GM21529 (cell line): ENCODE measurements around the gene SECISBP2.
"Not testable (repeated sequence)": the region's sequence is repeated elsewhere in the genome, so short reads cannot be mapped to it uniquely, and the experiment has no call there.

Experiments
- ATAC-seq: cut with Tn5 transposase; IDR thresholded peaks from one replicate; pipeline ENCODE4 v1.9.1; 2021; ENCODE audit not compliant: unreplicated experiment

Gene SECISBP2

DNA sequence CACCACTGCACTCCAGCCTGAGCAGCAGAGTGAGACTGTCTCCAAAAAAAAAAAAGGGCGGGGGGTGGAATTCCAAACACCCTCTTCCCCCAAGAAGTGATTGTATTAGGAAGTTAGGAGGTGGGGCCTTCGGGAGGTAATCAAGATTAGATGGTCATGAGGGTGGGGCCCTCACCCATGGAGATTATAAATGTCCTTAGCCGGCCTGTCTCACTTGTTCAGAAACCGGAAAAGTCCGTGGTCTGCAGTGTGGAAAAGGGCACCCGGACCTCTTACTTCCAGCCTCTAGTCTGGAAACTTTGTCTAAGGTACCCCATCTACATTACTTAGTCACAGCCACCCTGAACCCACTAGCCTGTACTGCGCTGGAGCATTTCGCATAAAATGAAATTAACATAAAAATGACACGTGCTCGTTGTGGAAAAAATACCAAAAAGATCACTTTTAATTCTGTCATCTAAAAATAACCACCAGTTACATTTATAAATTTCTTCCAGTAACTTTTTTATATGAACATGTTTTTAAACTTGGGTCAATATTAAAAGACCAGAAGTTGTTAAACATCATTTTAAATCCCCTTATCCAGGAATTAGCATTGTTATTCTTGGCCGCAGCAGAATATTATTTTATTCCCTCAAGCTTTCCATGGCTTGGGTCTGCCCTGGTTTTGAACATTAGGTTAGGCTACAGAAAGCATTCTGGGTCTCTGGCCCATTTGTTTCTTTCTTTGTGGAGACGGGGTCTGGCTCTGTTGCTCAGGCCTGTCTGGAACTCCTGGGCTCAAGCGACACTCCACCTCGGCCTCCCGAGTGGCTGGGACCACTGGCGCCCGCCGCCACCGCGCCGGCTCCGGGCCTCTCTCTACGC is 8.5 kb upstream of the SECISBP2 start:
- ATAC-seq = no peak

DNA sequence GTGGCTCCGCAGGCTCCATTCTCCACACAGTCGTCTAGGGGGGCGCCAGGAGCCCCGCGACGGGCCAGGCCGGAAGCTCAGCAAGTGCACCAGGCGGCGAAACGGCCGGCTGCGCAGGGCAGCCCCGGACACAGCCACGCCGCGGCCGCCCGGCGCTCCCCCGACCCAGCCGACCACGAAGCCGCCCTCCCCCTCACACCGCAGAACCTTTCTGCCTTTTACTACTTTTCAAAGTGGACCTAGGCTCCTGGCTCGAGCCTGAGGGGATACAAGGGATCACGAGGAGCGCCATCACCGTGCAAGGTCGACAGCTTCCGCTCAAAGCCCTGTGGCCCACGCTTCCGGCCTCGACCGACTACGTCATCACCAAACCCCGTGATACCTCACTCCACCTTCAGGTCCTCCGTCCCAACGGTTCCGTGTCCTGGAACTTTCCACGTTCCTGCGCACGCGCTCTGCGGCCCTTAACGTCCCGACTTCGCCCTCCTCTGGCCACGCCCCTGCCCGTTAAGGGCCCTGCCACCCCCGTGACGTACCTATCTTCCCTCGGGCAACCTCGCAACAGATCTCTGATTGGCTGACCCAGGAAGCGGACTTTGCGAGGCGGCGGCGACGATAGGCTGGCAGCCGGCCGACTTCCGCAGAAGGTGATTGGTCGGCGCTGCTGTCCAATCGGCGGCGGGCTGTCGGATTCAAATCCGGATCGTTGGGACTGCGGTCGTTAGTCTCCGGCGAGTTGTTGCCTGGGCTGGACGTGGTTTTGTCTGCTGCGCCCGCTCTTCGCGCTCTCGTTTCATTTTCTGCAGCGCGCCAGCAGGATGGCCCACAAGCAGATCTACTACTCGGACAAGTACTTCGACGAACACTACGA is 7.6 kb upstream of the SECISBP2 start, which contains the start of gene CKS2:
CKS2 (plus strand) TSS at position 721 of the 871 bp plus-strand sequence; CDS start at position 819, 98 bp downstream.
- ATAC-seq = peak; percentile 88

DNA sequence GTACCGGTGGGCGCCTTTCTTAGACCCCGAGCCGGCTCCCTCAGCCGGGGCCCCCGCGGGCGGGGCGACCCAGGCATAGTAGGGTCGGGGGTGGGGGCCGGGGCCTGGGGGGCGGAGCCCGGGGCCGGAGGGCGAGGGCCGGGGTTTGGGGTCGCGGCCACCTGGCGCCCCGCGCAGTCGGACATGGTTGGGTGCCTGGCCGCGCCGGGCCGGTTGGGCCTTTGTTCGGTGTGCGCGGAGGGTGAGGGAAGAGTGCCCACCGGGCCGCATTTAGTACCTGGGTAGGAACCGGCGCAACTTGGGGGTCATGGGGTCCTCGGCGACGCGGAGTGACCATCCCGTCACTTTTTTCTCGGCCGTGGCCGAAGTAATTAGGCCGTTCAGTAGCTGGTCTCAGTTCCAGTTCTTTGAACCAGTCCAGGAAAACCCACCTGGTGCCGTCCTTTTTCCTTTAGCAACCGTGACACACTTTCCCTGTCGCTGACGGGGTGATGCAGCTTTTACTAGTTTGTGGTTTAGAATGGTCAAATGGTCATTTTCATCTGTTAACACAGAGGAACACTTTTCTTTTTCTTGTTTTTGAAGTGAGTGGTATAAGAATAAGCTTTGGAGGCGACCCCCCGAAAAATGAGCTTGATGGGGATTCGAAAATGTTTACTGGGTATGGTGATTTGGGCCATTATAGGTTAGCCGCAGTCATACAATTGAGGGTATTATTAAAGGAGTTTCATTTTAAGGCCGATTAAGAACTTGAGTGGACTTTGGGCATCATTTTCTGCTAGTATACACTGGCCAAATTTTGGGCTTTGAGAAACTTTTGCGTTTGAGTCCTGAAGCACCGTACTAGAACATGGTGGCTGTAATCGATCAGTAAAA is 6.7 kb upstream of the SECISBP2 start:
- peak; percentile 1 for ATAC-seq

DNA sequence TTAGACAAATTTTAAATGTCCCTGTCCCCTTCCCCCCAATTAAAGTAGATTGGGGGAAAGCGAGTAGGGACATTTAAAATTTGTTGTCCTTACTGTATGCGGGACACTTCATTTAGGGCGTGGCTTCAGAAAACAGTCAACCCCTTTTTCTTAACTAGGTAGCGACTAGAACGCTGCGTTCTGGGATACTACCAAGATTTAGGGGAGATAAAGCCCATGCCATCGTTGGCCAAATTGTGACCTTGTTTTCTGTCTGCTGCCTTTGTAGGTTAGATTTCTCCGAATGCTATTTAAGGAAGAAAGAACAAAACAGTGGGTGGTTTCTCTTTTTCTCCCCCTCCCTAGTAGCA is 6.1 kb upstream of the SECISBP2 start:
- no peak for ATAC-seq

DNA sequence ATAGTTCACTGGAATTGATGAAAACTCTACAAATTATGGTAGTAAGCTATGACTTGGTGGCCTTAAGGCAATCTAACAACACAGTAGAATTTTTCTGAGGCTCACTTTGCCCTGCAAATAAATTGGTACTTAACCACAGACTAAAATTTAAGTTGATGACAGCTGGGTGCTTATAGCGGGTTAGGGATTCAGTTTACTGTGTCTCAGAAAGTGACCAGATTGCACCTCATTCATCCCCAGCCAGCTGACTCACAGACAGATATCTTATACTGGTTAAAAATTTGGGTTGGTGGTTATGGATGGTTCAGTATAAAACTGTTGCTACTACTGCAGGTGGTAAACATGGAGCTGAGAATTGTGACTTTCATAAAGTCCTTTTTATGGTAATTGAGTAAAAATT is 4.5 kb upstream of the SECISBP2 start:
- no peak for ATAC-seq

DNA sequence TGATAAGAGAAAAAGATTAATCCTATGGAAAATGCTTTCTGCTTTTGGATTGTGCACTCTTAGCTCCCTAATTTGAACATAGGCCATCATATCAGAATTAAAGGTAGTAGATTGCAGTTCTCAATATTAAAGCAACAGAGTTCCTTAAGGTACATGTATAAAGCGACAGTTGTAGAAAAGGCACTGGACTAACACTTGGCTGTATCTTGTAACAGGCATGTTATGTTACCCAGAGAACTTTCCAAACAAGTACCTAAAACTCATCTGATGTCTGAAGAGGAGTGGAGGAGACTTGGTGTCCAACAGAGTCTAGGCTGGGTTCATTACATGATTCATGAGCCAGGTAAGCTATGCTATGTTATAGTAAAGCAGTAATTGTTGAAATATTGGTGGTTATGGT is 3.3 kb upstream of the SECISBP2 start:
- no peak for ATAC-seq

DNA sequence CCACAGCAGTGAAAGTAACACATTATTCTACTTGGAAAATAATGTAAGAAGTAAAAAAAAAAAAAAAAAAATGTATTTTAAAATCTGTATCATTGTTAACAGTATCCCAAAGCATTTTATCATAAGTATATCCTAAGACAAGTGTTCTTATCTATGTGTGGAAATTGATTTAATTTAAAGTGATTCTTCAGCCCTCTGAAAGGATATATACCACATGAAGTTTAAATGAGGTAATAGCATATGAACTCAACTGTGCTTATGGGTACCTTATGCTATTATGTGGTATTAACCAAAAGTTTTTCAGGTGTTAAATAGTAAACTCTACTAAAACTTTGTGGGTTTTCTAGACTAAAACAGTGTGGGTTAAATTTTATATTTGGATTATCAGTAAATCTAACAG is 2.8 kb upstream of the SECISBP2 start:
- ATAC-seq = no peak

DNA sequence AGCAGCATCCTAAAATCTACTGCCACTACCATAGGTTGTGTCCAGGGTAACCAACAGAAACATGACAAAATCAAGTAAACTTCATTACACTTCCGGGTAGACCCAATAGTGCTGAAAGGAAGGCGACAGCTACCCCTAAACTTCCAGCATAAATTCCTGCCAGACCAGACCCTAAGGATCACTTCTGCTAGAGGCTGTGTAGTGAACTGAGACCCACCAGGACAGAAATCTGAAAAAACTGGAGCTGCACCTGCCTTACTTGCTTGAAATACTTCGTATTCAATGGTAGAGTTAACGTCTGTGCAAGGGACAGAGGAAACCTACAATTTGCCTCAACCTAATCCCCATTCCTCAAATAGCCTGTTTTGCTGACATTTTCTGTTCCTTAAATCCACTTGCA is 1.0 kb upstream of the SECISBP2 start:
- ATAC-seq = no peak

DNA sequence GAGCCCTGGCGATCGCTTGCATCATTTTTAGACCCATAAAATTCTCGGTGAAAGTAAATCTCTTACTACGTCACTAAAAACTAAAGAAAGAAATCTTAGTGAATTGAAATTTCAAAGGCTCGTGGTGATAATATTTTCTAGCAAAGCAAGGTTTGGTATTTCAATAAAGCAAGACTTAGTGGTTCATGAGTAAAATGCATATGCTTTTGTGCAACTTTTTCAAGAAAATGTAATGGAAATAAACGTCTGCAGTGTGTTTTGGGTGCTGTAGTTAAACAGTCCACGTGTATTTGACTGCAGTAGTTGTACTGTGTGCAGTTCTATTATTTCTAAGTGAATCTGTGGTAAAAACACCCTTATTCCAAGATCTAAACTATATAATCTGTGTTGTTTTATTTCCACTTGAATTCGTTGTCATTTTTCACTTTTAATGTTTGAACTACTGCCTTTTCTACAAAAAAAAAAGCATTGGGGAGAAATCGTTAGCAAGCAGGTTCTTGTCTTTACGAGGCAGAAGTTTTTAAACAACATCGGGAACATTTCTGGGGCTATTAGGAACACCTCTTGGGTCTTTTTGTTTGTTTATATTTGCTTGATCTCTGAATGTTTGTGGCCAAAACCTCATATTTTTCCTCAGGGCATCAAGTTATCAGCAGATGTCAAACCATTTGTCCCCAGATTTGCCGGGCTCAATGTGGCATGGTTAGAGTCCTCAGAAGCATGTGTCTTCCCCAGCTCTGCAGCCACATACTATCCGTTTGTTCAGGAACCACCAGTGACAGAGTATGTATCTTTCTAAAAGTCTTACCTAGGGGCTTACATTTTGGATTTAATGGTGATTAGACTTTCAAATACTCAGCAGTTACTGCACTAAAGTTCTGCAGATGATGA is 960 bp downstream of the SECISBP2 start:
- ATAC-seq = no peak

DNA sequence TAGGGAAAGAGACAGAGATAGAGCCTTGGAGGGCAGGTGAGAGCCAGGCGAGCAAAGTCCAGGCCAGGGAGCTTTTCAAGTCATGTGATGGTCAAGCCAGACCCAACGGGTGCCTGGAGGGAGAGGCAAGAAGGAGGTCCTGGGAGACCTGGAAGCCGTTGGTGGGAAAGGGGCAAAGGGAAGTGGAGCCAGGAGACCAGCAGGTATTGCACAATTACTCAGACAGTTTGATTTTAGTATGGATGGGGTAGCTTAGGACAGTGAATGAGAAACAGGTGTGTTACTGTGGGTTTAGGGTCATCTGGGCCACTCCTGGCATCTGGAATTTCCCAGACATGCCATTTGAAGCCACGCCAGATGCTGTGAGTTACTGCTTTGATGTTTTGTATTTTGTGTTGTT is 5.1 kb downstream of the SECISBP2 start:
- ATAC-seq = no peak

DNA sequence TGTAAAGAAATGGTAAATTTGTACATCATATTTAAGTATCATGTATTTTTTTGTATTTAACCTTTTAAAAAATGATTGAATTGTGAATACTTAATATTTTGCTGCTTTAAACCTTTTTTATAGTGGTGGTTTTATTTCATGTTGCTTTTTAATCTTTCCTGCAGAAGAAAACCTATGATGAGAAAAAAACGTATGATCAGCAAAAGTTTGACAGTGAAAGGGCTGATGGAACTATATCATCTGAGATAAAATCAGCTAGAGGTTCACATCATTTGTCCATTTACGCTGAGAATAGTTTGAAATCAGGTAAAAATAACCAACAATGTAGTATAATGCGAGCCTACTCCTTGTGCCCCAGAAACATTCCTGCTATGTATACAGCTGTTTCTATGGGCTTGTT is 7.4 kb downstream of the SECISBP2 start:
- no peak for ATAC-seq

DNA sequence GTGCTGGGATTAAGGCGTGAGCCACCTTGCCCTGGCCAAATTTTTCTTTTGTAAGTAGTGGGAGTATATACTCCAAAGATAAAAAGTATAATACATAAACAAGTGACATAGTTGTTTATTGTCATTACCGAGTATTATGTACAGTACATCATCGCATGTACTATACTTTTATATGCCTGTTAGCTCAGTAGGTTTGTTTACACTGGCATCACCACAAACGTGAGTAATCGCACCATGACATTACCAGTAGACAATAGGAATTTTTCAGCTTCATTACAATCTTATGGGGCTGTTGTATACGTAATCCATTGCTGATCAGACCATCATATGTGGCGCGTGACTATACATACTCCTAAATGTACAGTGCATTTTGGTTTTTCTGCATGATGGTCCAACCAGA is 9.8 kb downstream of the SECISBP2 start:
- ATAC-seq = no peak

DNA sequence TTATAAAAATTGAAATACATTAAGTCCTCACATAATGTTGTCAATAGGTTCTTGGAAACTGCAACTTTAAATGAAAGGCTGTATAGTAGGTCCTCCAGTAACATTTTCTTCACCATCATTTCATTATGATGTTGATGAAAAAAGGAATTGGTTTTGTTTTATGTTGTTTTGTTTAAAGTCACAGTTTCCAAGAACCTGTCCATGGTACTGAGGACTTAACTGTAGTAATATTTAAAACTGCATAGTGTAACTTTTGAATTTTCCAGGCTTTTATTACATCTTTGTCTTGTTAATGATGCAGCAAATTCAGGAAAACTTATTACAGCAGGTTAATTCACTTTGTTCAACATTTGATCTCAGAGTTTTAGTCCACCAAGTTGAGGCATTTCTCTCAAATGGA is 11.6 kb downstream of the SECISBP2 start:
- no peak for ATAC-seq

DNA sequence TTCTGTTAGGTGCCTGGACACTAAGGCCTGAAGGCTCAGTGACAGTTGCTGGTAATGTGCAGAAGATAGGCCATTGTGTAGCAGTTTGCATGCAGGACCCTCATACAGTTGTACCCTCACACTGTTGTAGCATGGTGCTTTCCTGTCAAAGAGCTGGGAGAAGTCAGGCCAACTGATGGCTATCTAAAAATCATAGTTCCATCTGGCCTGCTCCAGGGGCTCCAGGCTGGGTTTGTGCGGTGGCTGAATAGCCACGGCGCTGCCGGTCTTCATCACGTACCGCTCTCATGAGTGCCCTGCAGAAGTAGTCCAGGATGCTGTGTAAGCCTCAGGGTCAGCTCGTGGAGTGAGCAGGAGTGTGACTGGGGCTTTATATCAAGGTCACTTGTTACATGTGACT is 12.2 kb downstream of the SECISBP2 start:
- ATAC-seq = no peak

DNA sequence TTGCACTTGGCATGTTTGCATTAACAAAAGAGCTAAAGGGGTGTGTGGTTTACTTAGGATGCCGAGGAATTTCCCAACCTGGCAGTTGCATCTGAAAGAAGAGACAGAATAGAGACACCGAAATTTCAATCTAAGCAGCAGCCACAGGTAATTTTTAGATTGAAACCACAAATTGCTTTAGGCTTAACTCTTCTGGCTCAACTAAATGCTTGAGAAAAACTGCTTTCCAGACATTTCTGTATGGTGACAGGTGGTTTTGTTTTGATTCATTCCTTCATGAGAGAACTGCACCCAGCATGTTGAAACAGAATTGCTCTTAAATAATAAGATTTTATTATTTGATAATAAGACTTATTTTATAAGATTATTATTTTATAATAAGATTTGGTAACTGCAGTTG is 21.5 kb downstream of the SECISBP2 start:
- no peak for ATAC-seq

DNA sequence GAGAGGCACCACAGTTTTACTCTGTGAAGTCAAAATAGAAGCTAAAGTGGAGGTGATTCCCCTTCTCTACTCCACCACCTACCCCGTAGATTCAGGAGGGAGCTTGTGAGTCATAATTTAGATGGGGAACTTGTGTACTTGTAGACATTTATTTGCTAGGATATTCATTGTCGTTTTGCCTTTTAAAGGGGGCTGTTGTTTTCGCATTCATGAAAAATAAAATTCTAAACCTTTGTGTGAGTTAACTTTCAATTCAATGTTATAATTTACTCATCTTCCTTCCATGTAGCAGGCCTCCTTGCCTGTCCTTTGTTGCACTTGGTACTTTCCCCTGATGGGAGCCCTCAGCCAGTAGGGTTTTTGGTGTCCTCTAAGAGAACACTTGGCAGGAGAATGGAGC is 22.0 kb downstream of the SECISBP2 start:
- ATAC-seq = peak; percentile 78

DNA sequence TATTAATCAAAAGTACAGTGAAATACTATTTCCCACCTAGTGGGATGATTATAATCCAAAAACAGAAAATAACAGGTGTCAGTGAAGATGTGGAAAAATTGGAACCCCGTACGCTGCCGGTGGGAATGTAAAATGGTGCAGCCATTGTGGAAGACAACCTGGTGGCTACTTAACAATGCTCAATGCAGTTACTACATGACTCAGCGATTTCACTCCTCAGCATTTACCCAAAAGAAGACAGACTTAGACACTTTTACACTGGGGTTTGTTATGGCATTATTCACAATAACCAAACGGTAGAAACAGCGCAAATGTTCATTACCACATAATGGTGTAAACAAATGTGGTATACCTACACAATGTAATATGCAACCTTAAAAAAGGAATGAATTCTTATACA is 23.9 kb downstream of the SECISBP2 start:
- ATAC-seq = no peak

DNA sequence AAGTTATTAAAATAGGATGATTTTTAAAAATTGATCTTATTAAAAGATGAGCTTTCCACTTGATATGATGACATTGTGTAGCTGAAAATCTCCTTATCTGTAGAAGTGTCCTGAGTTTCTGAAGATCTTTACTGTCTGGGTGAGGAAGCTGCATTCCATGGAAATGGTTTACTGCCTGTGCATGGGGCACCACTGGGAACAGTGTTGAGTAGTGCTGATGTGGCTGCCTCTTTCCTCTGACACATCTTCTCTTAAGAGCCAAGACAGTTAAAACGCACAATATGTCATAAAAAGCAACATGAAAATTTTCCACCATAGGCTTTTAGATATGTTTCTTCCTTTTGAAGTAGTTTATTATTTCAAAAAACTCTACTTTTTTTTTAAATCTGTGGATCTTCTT is 24.6 kb downstream of the SECISBP2 start:
- no peak for ATAC-seq

DNA sequence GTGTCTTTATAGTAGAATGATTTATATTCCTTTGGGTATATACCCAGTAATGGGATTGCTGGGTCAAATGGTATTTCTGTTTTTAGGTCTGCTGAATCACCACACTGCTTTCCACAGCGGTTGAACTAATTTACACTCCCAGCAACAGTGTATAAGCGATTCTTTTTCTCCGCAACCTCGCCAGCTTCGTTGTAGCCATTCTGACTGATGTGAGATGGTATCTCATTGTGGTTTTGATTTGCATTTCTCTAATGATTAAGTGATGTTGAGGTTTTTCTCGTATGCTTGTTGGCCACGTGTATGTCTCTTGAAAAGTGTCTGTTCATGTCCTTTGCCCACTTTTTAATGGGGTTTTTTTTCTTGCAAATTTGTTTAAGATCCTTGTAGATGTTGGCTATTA is 25.5 kb downstream of the SECISBP2 start:
- not testable (repeated sequence) for ATAC-seq

DNA sequence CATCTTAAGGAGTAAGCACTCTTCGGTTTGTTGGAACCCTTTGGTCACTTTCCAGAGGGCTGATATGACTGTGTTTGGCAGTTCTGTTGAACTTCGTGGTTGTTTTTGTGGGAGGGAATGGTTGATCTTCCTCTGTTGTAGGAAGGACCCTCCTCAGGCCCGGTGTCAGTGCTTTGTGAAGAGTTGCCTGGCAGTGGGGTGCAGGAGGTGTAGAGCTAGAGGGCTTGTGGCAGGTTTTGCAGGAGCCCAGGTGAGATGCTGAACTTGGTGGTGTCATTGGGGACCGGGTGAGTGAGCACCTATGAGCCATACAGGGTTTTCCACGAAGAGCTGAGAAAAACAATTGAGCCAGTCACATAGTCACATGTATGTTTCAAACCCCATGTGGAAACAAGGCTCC is 27.2 kb downstream of the SECISBP2 start:
- no peak for ATAC-seq
